HepG2 (cell line): Measurements from ENCODE around the gene ECE2. TPM values are rescaled to one million over a fixed set of nuclear protein-coding genes. Genes with fewer than 3 reads are reported as not detected.

ENCODE experiments used
- ATAC-seq: fragments of 200-7000 bp; cut with Tn5 transposase; 3 replicates; pipeline ENCODE4 v1.9.1; 2020; ENCODE audit warnings: mild to moderate bottlenecking, moderate library complexity
- BruUV-seq: library from RNA; stranded (reverse); fragments of 400-500 nt; replicated peaks from 2 replicates; lab custom pipeline; 2021; lab: Mats Ljungman, UMichigan
- CTCF ChIA-PET: fragments of 300-600 bp; formaldehyde crosslinking; extraction: SDS; loops from one replicate; lab custom pipeline; 2021; ENCODE audit warnings: low total read pairs, inconsistent platforms, low intra/inter-chr PET ratio; lab: Yijun Ruan, JAX
- POLR2A ChIA-PET: fragments of 350-600 bp; sonication (Branson Sonifier 250); formaldehyde crosslinking; loops from one replicate; lab custom pipeline; 2020; ENCODE audit warnings: antibody characterized with exemption, inconsistent platforms; lab: Yijun Ruan, JAX
- DNase-seq: peaks from one replicate; pipeline ENCODE4 v3.0.0-alpha.2; 2015; ENCODE audit warnings: low spot score
- FAIRE-seq: peaks from 3 replicates; lab custom pipeline; 2011; peaks lifted over from hg19 to GRCh38; lab: Jason Lieb, UNC
- H2AFZ ChIP-seq: one replicate; pipeline ENCODE4 v1.6.1; 2011; ENCODE audit warnings: low read length, inconsistent platforms
- H3K27ac ChIP-seq: fragments of 300-600 bp; 3 replicates; pipeline ENCODE4 v1.8.0; 2011; ENCODE audit warnings: mixed run types, mild to moderate bottlenecking, mixed read lengths, low read length, inconsistent platforms; ENCODE audit not compliant: insufficient read depth; ENCODE audit errors: extremely low read length
- H3K27me3 ChIP-seq, 2 experiments: fragments of 200-600 bp in 1 of 2; 2 replicates in 1 of 2; 3 replicates in 1 of 2; pipeline versions ENCODE4 v1.6.0 to v1.8.0; 2011; ENCODE audit warnings: low read length in 2 of 2, mild to moderate bottlenecking in 2 of 2, moderate library complexity in 2 of 2, inconsistent platforms in 1 of 2; ENCODE audit not compliant: insufficient read depth in 2 of 2, control insufficient read depth in 1 of 2
- H3K36me3 ChIP-seq, 2 experiments: fragments of 200-600 bp in 1 of 2; replicated peaks in 1 of 2; 2 replicates in 1 of 2; 3 replicates in 1 of 2; pipeline versions ENCODE4 v1.5.1 to v1.8.0; 2011; ENCODE audit warnings: low read length in 2 of 2, inconsistent platforms in 1 of 2; ENCODE audit not compliant: insufficient read depth in 2 of 2, control insufficient read depth in 1 of 2
- H3K4me1 ChIP-seq: 2 replicates; pipeline ENCODE4 v1.5.1; 2012; ENCODE audit warnings: low read length, inconsistent platforms; ENCODE audit not compliant: insufficient read depth
- H3K4me2 ChIP-seq: 2 replicates; pipeline ENCODE4 v1.6.0; 2011; ENCODE audit warnings: low read depth, low read length, inconsistent platforms
- H3K4me3 ChIP-seq, 3 experiments: fragments of 200-600 bp in 1 of 3; sonication (generic), shearing (Covaris generic) in 1 of 3; replicated peaks in 1 of 3; 2 replicates each; pipeline ENCODE4 v1.5.1; 2011 to 2016; ENCODE audit warnings: low read length in 3 of 3, inconsistent platforms in 2 of 3, low read depth in 2 of 3, mild to moderate bottlenecking in 2 of 3, control low read depth in 1 of 3, mixed read lengths in 1 of 3; ENCODE audit not compliant: insufficient read depth in 1 of 3
- H3K79me2 ChIP-seq: one replicate; pipeline ENCODE4 v1.6.1; 2011; ENCODE audit warnings: low read length, inconsistent platforms; ENCODE audit not compliant: insufficient read depth
- H3K9ac ChIP-seq: 2 replicates; pipeline ENCODE4 v1.6.0; 2011; ENCODE audit warnings: mild to moderate bottlenecking, low read depth, low read length, inconsistent platforms; ENCODE audit not compliant: insufficient read depth
- H3K9me3 ChIP-seq: 2 replicates; pipeline ENCODE4 v1.5.1; 2012; ENCODE audit warnings: mild to moderate bottlenecking, low read length
- H4K20me1 ChIP-seq: 2 replicates; pipeline ENCODE4 v1.6.0; 2011; ENCODE audit warnings: inconsistent platforms, mild to moderate bottlenecking, low read length, moderate library complexity; ENCODE audit not compliant: insufficient read depth
- BRD4 ChIP-seq: sonication (generic); formaldehyde crosslinking; IDR thresholded peaks from 2 replicates; pipeline ENCODE4 v1.4.0; 2020; ENCODE audit warnings: missing genetic modification reagents
- HHEX ChIP-seq: IDR thresholded peaks from 2 replicates; pipeline ENCODE4 v1.6.1; 2016; ENCODE audit warnings: control low read depth
- HOXA3 ChIP-seq: sonication (generic); formaldehyde crosslinking; IDR thresholded peaks from 2 replicates; pipeline ENCODE4 v1.5.0; 2020; ENCODE audit warnings: missing genetic modification reagents
- IRF9 ChIP-seq: sonication (generic); formaldehyde crosslinking; IDR thresholded peaks from 2 replicates; pipeline ENCODE4 v1.8.0; 2022; ENCODE audit warnings: missing genetic modification reagents, mild to moderate bottlenecking, borderline replicate concordance
- RARG ChIP-seq: sonication (generic); formaldehyde crosslinking; IDR thresholded peaks from 2 replicates; pipeline ENCODE4 v1.4.0; 2020; ENCODE audit warnings: low read depth, mild to moderate bottlenecking, missing genetic modification reagents
- RBM39 ChIP-seq: fragments of 200-400 bp; formaldehyde crosslinking; IDR thresholded peaks from one replicate; pipeline ENCODE4 v1.6.1; 2018; ENCODE audit warnings: antibody characterized with exemption, mild to moderate bottlenecking, low read depth, low read length; ENCODE audit not compliant: poor library complexity, severe bottlenecking
- REPIN1 ChIP-seq: sonication (generic); formaldehyde crosslinking; IDR thresholded peaks from 2 replicates; pipeline ENCODE4 v1.8.0; 2022; ENCODE audit warnings: missing genetic modification reagents, low read depth, mild to moderate bottlenecking, borderline replicate concordance
- TGIF2 ChIP-seq: IDR thresholded peaks from 2 replicates; pipeline ENCODE4 v1.6.1; 2016; ENCODE audit warnings: control low read depth, missing compliant biosample characterization
- ZFP62 ChIP-seq: sonication (generic); formaldehyde crosslinking; IDR thresholded peaks from 2 replicates; pipeline ENCODE4 v1.4.0; 2020; ENCODE audit warnings: missing genetic modification reagents
- ZFX ChIP-seq: sonication (generic); formaldehyde crosslinking; IDR thresholded peaks from 2 replicates; pipeline ENCODE4 v1.4.0; 2020; ENCODE audit warnings: mild to moderate bottlenecking, low read depth, missing genetic modification reagents, moderate library complexity
- ZNF281 ChIP-seq: sonication (generic); formaldehyde crosslinking; IDR thresholded peaks from 2 replicates; pipeline ENCODE4 v1.4.0; 2020; ENCODE audit warnings: missing genetic modification reagents, borderline replicate concordance
- ZNF337 ChIP-seq: sonication (generic); formaldehyde crosslinking; IDR thresholded peaks from 2 replicates; pipeline ENCODE4 v1.5.1; 2020; ENCODE audit warnings: missing genetic modification reagents, low read depth, mild to moderate bottlenecking, borderline replicate concordance
- ZNF501 ChIP-seq: sonication (generic); formaldehyde crosslinking; IDR thresholded peaks from 2 replicates; pipeline ENCODE4 v1.5.1; 2020; ENCODE audit warnings: mild to moderate bottlenecking, moderate library complexity, missing genetic modification reagents
- ZNF580 ChIP-seq: IDR thresholded peaks from 2 replicates; pipeline ENCODE4 v1.6.1; 2016; ENCODE audit warnings: low read depth, borderline replicate concordance
- ZNF749 ChIP-seq: sonication (generic); formaldehyde crosslinking; IDR thresholded peaks from 2 replicates; pipeline ENCODE4 v1.8.0; 2022; ENCODE audit warnings: mild to moderate bottlenecking, missing genetic modification reagents, moderate library complexity, borderline replicate concordance
- ZXDC ChIP-seq: sonication (generic); formaldehyde crosslinking; IDR thresholded peaks from 2 replicates; pipeline ENCODE4 v1.5.0; 2020; ENCODE audit warnings: mild to moderate bottlenecking, missing genetic modification reagents
- WGBS: methylation state at CpG from one replicate; pipeline ENCODE4 v1.1.6; 2017; ENCODE audit warnings: low lambda C conversion rate; 5-methylcytosine and 5-hydroxymethylcytosine counted together
- in situ Hi-C: cut with HindIII; loops from 2 replicates; pipeline ENCODE4 v1.10.0; 2017; ENCODE audit warnings: low pct_unique_long_range_greater_than_20kb; ENCODE audit not compliant: extremely low pct_ligation_motif_present
- intact Hi-C: fragments of 100-400 bp; cut with micrococcal nuclease; formaldehyde crosslinking; loops from one replicate; pipeline ENCODE4 v1.10.0; 2022; ENCODE audit not compliant: unreplicated experiment
- polyA plus RNA-seq, 8 experiments: library from polyadenylated mRNA; depleted of rRNA in 3 of 8; stranded (reverse) in 7 of 8; unstranded in 1 of 8; fragments of >200 nt; fragmentation: Illumina TruSeq in 4 of 8; extraction: Trizol in 4 of 8; gene quantifications; 2 replicates each; pipeline versions ENCODE4 v1.2.1 to v1.2.3, GENCODE V29; 2011 to 2016; ENCODE audit warnings: low read depth in 4 of 8, missing spikeins in 1 of 8, mixed read lengths in 1 of 8; ENCODE audit not compliant: insufficient read depth in 1 of 8
- total RNA-seq, 5 experiments: library from RNA; depleted of rRNA; stranded (reverse); fragments of >200 nt; fragmentation: Illumina TruSeq; extraction: Trizol; gene quantifications; 2 replicates each; pipeline ENCODE4 v1.2.3, GENCODE V29; 2016; ENCODE audit warnings: low read depth in 1 of 5

ECE2 gene
- total and polyA plus RNA-seq, 2 of the 13 experiments (the other 11 are each of a cell fraction or from before 2014, with no cell fraction given) = not detected

GRCh38 chr3:184291738-184292445 is 16.1 kb downstream of the ECE2 start (continued):
- 0 out of 2 replicates have a peak, but pooled peaks have one; percentile 25 for TF ChIP-seq HOXA3 (CRISPR knock-in tag)

- Histone ChIP-seq H2AFZ (no peak overlapping the region), H3K27me3 (peaks cover 0 to 2% of the 10 kb centered on the region in 2 experiments; a peak in 2 of 5 replicates), H3K9ac (no peak overlapping the region), H3K4me3 (no peak overlapping the region), H3K36me3 (peaks cover 2 to 5% of the 10 kb centered on the region in 2 experiments; a peak in 1 of 5 replicates), H4K20me1 (no peaks in the 10 kb centered on the region), H3K27ac (no peak overlapping the region), H3K9me3 (no peaks in the 10 kb centered on the region), H3K4me2 (no peak overlapping the region), H3K4me1 (peaks cover 64% of the 10 kb centered on the region), H3K79me2 (peaks cover 17% of the 10 kb centered on the region)
- CTCF ChIA-PET = no interaction called here
- no peak for DNase-seq
- ATAC-seq = no peak
- in situ Hi-C loops = no loop called here
- intact Hi-C loops = no loop called here
- POLR2A ChIA-PET = no interaction called here
- WGBS = 8% methylated on average over 3 of the region's 3 CpGs
- FAIRE-seq = no peak
- BruUV-seq = no TSS peak
- TF ChIP-seq TGIF2 (CRISPR knock-in tag) (no peak), ZNF749 (no peak), ZXDC (CRISPR knock-in tag) (no peak), RBM39 (no peak), ZNF337 (no peak), REPIN1 (CRISPR knock-in tag) (no peak), BRD4 (CRISPR knock-in tag) (no peak), IRF9 (CRISPR knock-in tag) (no peak), ZNF281 (CRISPR knock-in tag) (no peak), ZFX (no peak), ZNF580 (CRISPR knock-in tag) (no peak), ZNF501 (CRISPR knock-in tag) (no peak), HHEX (no peak), RARG (no peak), ZFP62 (CRISPR knock-in tag) (no peak)
Measured at GRCh38 chr3:184295771-184296170, 19.9 kb downstream of the ECE2 start.
